GM12878 (cell line): Measurements from ENCODE around the gene SETD9. TPM values are rescaled to one million over a fixed set of nuclear protein-coding genes. Genes with fewer than 3 reads are reported as not detected.

Experiments used
- ATAC-seq: fragments of 200-7000 bp; cut with Tn5 transposase; 3 replicates; pipeline ENCODE4 v1.9.1; 2020; ENCODE audit warnings: mild to moderate bottlenecking, moderate library complexity
- BruUV-seq: library from RNA; stranded (reverse); fragments of 400-500 nt; replicated peaks from 2 replicates; lab custom pipeline; 2021; lab: Mats Ljungman, UMichigan
- CTCF ChIA-PET: fragments of 300-600 bp; sonication (Branson Sonifier 250); formaldehyde crosslinking; extraction: SDS; loops from one replicate; lab custom pipeline; 2021; ENCODE audit warnings: inconsistent platforms; lab: Yijun Ruan, JAX
- POLR2A ChIA-PET: fragments of 350-600 bp; formaldehyde crosslinking; extraction: SDS; loops from one replicate; lab custom pipeline; 2021; ENCODE audit warnings: inconsistent platforms; lab: Charles Lee
- RAD21 ChIA-PET: fragments of 300-600 bp; sonication (Branson Sonifier 250); formaldehyde crosslinking; loops from one replicate; lab custom pipeline; 2023; ENCODE audit warnings: antibody characterized with exemption; ENCODE audit not compliant: unreplicated experiment; lab: Charles Lee
- SMC1A ChIA-PET: fragments of 300-600 bp; sonication (Branson Sonifier 250); formaldehyde crosslinking; loops from one replicate; lab custom pipeline; 2023; ENCODE audit not compliant: unreplicated experiment, uncharacterized antibody; lab: Charles Lee
- DNase-seq: peaks from one replicate; pipeline ENCODE4 v3.0.0-alpha.2; 2011; ENCODE audit warnings: low read depth, low spot score
- FAIRE-seq: peaks from 3 replicates; lab custom pipeline; 2011; peaks lifted over from hg19 to GRCh38; lab: Jason Lieb, UNC
- H2AFZ ChIP-seq: 2 replicates; pipeline ENCODE4 v1.6.0; 2011; ENCODE audit warnings: low read depth, low read length, control low read depth; ENCODE audit not compliant: control insufficient read depth
- H3K27ac ChIP-seq: 2 replicates; pipeline ENCODE4 v1.5.1; 2011; ENCODE audit warnings: control low read depth; ENCODE audit not compliant: control insufficient read depth, insufficient read depth
- H3K27me3 ChIP-seq, 2 experiments: replicated peaks in 1 of 2; 2 replicates each; pipeline versions ENCODE4 v1.6.0 to v1.6.1; 2011; ENCODE audit warnings: low read length in 1 of 2; ENCODE audit not compliant: control insufficient read depth in 2 of 2, insufficient read depth in 2 of 2
- H3K36me3 ChIP-seq, 2 experiments: 2 replicates each; pipeline ENCODE4 v1.5.1; 2011; ENCODE audit warnings: low read length in 1 of 2; ENCODE audit not compliant: control insufficient read depth in 2 of 2, insufficient read depth in 2 of 2
- H3K4me1 ChIP-seq: 2 replicates; pipeline ENCODE4 v1.6.1; 2011; ENCODE audit warnings: mild to moderate bottlenecking, low read length, moderate library complexity, mixed read lengths; ENCODE audit not compliant: control insufficient read depth, insufficient read depth
- H3K4me2 ChIP-seq: 2 replicates; pipeline ENCODE4 v1.6.0; 2011; ENCODE audit warnings: control low read depth; ENCODE audit not compliant: control insufficient read depth, insufficient read depth
- H3K4me3 ChIP-seq: fragments of 200-600 bp; sonication (generic); 2 replicates; pipeline ENCODE4 v1.5.1; 2016
- H3K79me2 ChIP-seq: 2 replicates; pipeline ENCODE4 v1.6.0; 2011; ENCODE audit warnings: low read length; ENCODE audit not compliant: control insufficient read depth, insufficient read depth
- H3K9ac ChIP-seq: 2 replicates; pipeline ENCODE4 v1.8.0; 2011; ENCODE audit warnings: low read length, control low read depth, mixed read lengths; ENCODE audit not compliant: control insufficient read depth, insufficient read depth
- H3K9me3 ChIP-seq: replicated peaks from 3 replicates; pipeline ENCODE4 v1.5.1; 2011; ENCODE audit warnings: mild to moderate bottlenecking, low read length; ENCODE audit not compliant: control insufficient read depth, insufficient read depth
- H4K20me1 ChIP-seq: 2 replicates; pipeline ENCODE4 v1.6.0; 2011; ENCODE audit not compliant: control insufficient read depth, insufficient read depth
- ATF2 ChIP-seq: IDR thresholded peaks from 2 replicates; pipeline ENCODE4 v1.6.1; 2012; ENCODE audit warnings: low read length, inconsistent platforms
- BCL11A ChIP-seq: IDR thresholded peaks from 2 replicates; pipeline ENCODE4 v1.6.1; 2011; ENCODE audit warnings: low read depth, low read length
- CUX1 ChIP-seq: IDR thresholded peaks from 2 replicates; pipeline ENCODE4 v1.6.1; 2012; ENCODE audit warnings: improper control_type of control experiment, low read depth, low read length; ENCODE audit not compliant: insufficient replicate concordance
- HDGF ChIP-seq: fragments of 450-650 bp; IDR thresholded peaks from 2 replicates; pipeline ENCODE4 v1.6.1; 2016; ENCODE audit warnings: antibody characterized with exemption
- NR2C2 ChIP-seq: IDR thresholded peaks from 2 replicates; pipeline ENCODE4 v1.6.1; 2011; ENCODE audit warnings: borderline replicate concordance, low read depth; ENCODE audit not compliant: control insufficient read depth, insufficient read length
- RELB ChIP-seq: fragments of 450-650 bp; IDR thresholded peaks from 2 replicates; pipeline ENCODE4 v1.6.1; 2017; ENCODE audit warnings: low read depth, mild to moderate bottlenecking, moderate library complexity
- SIX5 ChIP-seq: IDR thresholded peaks from 2 replicates; pipeline ENCODE4 v1.6.1; 2011; ENCODE audit warnings: mild to moderate bottlenecking, low read depth, low read length, moderate library complexity; ENCODE audit not compliant: severe bottlenecking
- ZNF274 ChIP-seq: IDR thresholded peaks from one replicate; pipeline ENCODE4 v1.8.0; 2011; ENCODE audit not compliant: insufficient read length, insufficient read depth
- ZNF622 ChIP-seq: fragments of 450-650 bp; IDR thresholded peaks from 2 replicates; pipeline ENCODE4 v1.6.1; 2017; ENCODE audit warnings: mild to moderate bottlenecking, inconsistent platforms
- in situ Hi-C: fragments of 300-500 bp; cut with MboI; formaldehyde crosslinking; loops from 9 replicates; pipeline ENCODE4 v1.14.3; 2018; ENCODE audit warnings: mixed read lengths
- intact Hi-C: fragments of 100-400 bp; cut with micrococcal nuclease; formaldehyde crosslinking; loops from one replicate; pipeline ENCODE4 v1.14.2; 2022; ENCODE audit not compliant: unreplicated experiment
- polyA plus RNA-seq, 11 experiments: library from polyadenylated mRNA; depleted of rRNA in 4 of 11; unstranded in 6 of 11; stranded (reverse) in 5 of 11; fragments of >200 nt; fragmentation: Nextera tagmentation in 4 of 11; fragmentation: Illumina TruSeq in 1 of 11; extraction: Ambion mirVana in 4 of 11; extraction: Trizol in 1 of 11; gene quantifications; 1 replicate in 1 of 11; 2 replicates in 10 of 11; pipeline versions ENCODE4 v1.2.1 to v1.2.3, GENCODE V29; 2011 to 2016; ENCODE audit warnings: inconsistent platforms in 2 of 11, missing spikeins in 2 of 11, low read depth in 1 of 11
- total RNA-seq, 4 experiments: library from RNA; depleted of rRNA in 3 of 4; stranded (reverse); fragments of >200 nt in 3 of 4; fragmentation: Illumina TruSeq in 1 of 4; extraction: Trizol in 1 of 4; gene quantifications; 2 replicates each; pipeline versions ENCODE4 v1.2.1 to v1.2.3, GENCODE V29; 2013 to 2021

Gene SETD9
- total and polyA plus RNA-seq, 10 of the 15 experiments (the other 5 are each of a cell fraction or from before 2014, with no cell fraction given), result 8.7 to 17.8 (median 12.6) TPM

GRCh38 chr5:56947052-56947451 lies 37.7 kb downstream of the SETD9 start:
- TF ChIP-seq NR2C2, result no peak
- TF ChIP-seq SIX5, result no peak
- TF ChIP-seq BCL11A, result no peak
- TF ChIP-seq RELB, result no peak
- TF ChIP-seq CUX1, result no peak
- TF ChIP-seq HDGF, result no peak
- TF ChIP-seq ATF2, result no peak
- TF ChIP-seq ZNF622, result no peak
- TF ChIP-seq ZNF274, result no peak
- TF ChIP-seq, all 136 proteins: peak for 0
- in situ Hi-C loops, result no loop called here
- Histone ChIP-seq H3K4me3 (no peak overlapping the region), H3K4me2 (no peak overlapping the region), H3K36me3 (peaks cover 2 to 8% of the 10 kb centered on the region in 2 experiments; a peak in 3 of 4 replicates), H3K27ac (no peak overlapping the region), H3K27me3 (no peaks in the 10 kb centered on the region), H2AFZ (no peak overlapping the region), H3K79me2 (peaks cover 14% of the 10 kb centered on the region), H3K9me3 (no peaks in the 10 kb centered on the region), H4K20me1 (no peaks in the 10 kb centered on the region), H3K4me1 (no peaks in the 10 kb centered on the region), H3K9ac (no peak overlapping the region)
- no TSS peak for BruUV-seq
- no peak for FAIRE-seq
- POLR2A ChIA-PET, result no interaction called here
- ATAC-seq, result no peak
- SMC1A ChIA-PET, result no interaction called here
- DNase-seq, result no peak
- intact Hi-C loops, result no loop called here
- CTCF ChIA-PET, result no interaction called here
- RAD21 ChIA-PET, result no interaction called here
